NCI-H2196 treated with DMSO at 0.1 percent for 48 hours (cell line): ENCODE results near the gene DNAJC5.
"Not testable (repeated sequence)": the region's sequence is repeated elsewhere in the genome, so short reads cannot be mapped to it uniquely, and the experiment has no call there.

ENCODE experiments used
- DNase-seq: peaks from one replicate; lab custom pipeline; 2025; ENCODE audit not compliant: unreplicated experiment; lab: John Stamatoyannopoulos, UW

The DNAJC5 gene

GRCh38 chr20:63908008-63908682, 13.2 kb downstream of the DNAJC5 start:
- DNase-seq = no peak

GRCh38 chr20:63911176-63911575, 16.2 kb downstream of the DNAJC5 start:
- no peak for DNase-seq

DNA sequence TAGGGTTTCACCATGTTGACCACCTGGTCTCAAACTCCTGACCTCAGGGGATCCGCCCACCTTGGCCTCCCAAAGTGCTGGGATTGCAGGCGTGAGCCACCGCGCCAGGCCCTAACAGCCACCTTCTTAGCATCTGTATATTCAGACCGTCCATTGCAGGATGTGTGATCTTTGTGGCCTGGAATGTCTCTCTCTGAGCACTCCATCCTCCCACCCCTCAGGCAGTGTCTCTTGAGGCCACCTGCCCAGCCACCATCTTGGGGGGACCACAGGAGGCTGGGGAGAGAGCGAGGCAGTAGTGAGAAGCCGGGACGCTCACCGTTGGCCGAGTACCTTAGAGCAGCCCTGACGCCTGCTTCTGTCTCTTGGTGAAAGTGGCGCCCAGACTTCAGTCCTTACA, 18.8 kb downstream of the DNAJC5 start:
- DNase-seq = no peak

DNA sequence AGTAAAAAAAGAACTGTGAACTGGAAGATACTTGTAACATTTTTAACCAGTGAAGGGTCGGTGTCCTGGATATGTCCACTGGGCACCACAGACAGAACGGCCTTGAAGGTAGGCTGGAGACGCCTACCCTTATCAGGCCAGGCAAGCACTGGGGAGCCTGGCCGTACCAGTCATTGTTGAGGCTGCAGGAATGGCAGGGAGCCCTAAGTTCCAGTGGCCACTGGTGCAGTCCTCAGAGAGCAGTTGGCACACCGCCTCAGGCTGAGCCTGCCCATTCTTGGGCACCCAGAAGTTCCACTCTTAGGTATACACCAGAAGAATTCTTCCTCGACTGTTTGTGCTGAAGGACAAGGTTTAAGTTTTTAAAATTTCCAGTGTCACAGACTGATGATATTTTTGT, 20.5 kb downstream of the DNAJC5 start:
- DNase-seq = no peak

GRCh38 chr20:63916371-63916939, 21.5 kb downstream of the DNAJC5 start:
- DNase-seq = not testable (repeated sequence)

DNA sequence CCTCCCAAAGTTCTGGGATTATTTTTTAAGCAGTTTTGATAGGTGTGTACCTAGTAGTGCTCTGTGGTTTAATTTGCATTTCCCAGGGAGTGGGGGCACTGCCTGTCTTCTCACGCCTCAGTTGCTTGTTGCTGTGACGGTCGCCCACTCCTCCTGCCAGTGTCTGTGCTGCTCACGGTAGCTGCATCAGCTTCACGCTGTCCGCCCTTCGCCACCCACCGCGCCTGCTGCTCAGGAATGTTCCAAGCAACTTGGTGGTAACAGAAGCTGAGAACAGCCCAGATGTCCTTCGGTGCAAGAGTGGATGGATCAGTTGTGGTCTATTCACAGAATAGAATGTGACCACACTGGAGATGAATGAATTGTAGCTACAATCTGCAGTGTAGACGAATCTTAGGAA, 22.9 kb downstream of the DNAJC5 start:
- no peak for DNase-seq

DNA sequence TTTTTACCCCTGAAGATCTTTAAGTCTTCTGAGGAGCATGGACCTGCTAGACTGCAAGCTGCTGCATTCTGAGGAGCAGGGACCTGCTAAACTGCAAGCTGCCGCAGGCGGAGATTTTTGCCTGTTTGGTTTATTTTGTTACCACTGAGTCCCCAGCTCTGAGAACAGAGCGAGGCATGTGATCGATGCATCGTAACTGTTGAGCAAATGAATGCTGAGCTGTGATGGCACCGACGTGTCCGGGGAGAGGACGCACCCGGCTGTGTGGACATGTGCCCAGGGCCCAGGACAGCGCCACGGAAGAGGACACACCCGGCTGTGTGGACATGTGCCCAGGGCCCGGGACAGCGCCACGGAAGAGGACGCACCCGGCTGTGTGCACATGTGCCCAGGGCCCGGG, 24.2 kb downstream of the DNAJC5 start:
- no peak for DNase-seq

GRCh38 chr20:63920226-63920625, 25.3 kb downstream of the DNAJC5 start:
- no peak for DNase-seq

GRCh38 chr20:63923651-63924050, 28.7 kb downstream of the DNAJC5 start:
- DNase-seq = no peak

GRCh38 chr20:63924241-63924640, 29.3 kb downstream of the DNAJC5 start:
- no peak for DNase-seq

DNA sequence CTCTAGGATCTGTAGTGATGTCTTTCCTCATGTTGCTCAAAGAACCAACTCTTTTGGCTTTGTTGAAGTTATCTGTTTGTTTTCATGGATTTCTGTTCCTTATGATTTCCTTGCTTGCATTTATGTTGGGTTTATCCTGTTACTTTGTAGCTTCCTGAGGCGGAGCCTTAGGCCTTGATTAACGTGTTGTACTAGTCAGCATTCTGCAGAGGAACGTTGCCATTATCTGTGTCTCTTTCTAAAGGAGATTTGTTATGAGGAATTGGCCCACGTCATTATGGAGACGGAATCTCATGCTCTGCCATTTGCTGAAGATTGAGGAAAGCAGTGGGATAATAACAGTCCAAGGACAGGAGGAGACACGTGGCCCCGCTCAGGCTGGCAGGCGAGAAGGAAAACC, 31.4 kb downstream of the DNAJC5 start:
- no peak for DNase-seq

DNA sequence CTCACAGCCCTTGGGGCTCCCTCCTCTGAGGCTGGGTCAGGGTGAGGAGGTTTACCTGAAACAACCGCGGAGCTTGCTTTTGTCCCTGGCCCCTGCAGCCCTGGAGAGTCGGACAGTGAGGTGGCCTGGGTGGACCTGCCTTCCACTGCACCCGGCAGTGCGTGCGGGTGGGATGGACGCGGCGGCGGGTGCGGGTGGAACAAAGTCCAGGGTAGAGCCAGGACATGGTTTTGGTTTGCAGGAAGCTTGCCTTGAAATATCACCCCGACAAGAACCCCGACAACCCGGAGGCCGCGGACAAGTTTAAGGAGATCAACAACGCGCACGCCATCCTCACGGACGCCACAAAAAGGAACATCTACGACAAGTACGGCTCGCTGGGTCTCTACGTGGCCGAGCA, 34.1 kb downstream of the DNAJC5 start:
- no peak for DNase-seq

DNA sequence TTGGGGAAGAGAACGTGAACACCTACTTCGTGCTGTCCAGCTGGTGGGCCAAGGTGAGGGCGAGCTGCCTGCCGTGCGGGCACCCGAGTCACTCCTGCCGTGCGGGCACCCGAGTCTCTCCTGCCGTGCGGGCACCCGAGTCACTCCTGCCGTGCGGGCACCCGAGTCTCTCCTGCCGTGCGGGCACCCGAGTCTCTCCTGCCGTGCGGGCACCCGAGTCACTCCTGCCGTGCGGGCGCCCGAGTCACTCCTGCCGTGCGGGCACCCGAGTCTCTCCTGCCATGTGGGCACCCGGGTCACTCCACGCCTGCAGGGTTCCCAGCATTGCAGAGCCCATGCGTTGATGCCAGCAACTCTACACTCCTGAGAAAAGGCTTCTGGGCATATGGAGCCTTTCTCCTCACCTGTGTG, 34.6 kb downstream of the DNAJC5 start:
- not testable (repeated sequence) for DNase-seq

DNA sequence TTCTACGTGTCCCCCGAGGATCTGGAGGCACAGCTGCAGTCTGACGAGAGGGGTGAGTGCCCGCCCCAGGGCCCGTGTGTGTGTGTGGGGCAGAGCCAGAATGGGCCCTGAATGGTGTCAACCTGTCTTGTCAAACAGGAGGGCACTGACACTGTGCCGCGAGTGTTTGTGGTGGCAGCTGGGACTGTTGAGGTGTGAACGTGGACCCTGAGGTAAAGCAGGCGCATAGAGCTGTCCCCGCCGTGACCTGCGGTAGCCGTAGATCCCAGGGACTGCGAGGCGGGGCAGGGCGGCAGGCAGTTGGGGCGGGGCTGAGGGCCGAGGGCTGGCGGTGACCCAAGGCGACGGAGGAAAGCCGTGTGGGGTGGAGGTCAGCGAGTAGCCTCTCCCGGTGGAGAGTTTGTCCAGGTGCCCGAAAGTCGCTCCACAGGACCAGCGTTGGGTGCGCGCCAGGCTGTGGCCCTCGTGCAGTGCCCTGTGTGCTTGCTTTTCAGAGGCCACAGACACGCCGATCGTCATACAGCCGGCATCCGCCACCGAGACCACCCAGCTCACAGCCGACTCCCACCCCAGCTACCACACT, 36.1 kb downstream of the DNAJC5 start:
- no peak for DNase-seq

- no peak for DNase-seq
Measured at GRCh38 chr20:63931735-63932134, 36.8 kb downstream of the DNAJC5 start.

GRCh38 chr20:63932606-63933160, 37.8 kb downstream of the DNAJC5 start:
- no peak for DNase-seq

DNA sequence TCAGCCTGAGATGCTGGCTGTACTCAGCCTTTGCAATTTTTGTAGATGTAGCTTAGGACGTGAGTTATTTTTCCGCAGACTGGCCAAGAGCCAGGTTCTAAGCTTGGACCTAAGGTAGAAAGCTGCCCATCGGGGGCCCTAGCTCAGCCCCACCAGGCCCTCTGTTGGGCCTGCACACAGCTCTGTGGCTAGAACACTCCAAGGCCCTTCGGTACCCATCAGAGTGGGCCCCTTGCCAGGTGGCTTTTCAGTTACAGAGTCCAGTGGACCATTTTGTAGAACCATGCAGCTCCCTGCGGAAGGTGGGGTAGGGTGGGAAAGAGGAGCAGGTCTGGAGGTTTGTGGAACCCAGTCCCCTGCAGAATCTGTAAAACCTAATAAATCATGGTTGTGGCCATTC, 38.7 kb downstream of the DNAJC5 start:
- DNase-seq = no peak

DNA sequence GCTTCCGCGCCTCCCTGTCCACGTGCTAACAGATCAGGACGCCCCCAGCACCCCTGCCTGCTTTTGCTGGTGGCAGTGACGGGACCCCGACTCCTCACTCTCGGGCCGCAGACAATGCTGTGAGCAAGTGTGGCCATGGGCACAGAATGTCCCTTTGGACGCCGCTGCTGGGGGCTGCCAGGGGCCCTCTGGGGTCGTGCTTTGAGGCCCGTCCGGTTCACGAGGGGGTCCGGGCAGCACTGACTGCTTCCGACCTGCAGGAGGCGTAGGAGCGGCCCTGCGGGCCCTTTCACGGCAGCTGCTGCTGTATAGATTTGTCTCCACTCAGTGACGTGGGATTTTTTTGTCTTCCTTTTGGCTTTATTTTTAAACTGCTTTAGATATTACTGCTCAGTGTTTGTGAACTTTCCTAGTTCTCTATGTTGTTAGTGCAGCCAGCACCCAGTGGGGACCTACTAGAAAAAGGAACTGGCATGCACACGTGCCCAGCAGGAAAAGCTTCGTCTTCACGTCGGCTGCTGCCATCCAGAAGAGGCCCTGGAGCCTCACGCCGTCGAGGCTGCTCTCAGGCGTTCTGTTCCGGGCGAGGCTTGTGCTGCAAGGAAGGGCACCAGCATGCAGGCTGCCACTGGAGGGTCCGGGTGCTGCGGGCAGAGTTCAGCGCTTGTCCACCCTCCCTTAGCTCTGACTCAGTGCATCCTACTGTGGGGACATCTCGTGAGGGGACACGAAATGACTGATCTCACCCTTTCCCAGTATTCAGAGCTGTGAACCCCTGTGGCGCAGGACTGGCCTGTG, 39.5 kb downstream of the DNAJC5 start:
- DNase-seq = no peak

- DNase-seq = no peak
Measured at GRCh38 chr20:63935447-63935846, 40.5 kb downstream of the DNAJC5 start.

- no peak for DNase-seq
Measured at GRCh38 chr20:63937596-63937995, 42.7 kb downstream of the DNAJC5 start.

DNA sequence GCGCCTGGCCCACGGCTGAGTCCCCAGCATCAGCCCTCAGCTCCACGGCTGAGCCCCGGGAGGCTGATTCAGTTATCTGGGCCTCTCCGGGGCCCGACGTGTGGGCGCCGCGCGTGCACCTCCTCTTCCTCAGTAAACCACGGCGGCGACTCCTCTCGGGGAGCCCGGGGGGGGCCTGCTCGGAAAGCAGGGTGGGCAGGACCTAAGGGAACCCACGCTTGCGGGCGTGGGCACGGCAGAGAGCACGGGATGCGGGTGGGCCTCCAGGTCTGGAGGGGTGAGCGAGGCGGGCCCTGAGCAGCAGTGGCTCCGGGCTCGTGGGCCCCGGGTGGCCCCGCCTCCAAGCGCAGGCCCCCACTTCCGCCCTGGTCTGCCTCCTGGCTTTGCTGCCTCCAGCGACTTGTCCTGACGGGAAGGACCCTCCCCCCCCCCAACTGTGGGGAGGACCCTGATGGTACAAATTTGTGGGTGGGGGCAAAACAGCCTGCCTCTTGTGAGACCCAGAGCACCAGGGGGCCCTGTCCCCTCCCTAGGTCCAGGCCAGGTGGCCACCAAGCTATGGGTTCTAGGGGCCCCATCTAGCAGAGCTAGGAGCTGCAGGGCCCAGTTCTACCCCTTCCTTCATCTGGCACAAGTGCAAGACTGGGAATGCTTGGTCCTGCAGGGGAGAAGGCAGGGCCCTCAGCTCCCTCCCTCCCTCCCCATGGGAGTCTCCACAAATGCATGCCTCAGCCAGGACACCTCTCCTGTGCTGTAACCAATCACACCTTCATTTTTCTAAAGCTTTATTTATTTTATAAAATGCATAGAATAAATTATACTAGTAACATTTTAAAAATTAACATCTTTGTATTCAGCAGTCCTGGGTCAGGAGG, 44.4 kb downstream of the DNAJC5 start:
- no peak for DNase-seq
